CD4-positive, alpha-beta T cell treated with Interleukin-17A for 4 hours (primary cell): ENCODE data around the gene EML3.
A peak's percentile ranks its signal among the peaks of the same experiment; 100 is the strongest.
"Not testable (repeated sequence)": the region's sequence is repeated elsewhere in the genome, so short reads cannot be mapped to it uniquely, and the experiment has no call there.

ENCODE experiments used
- DNase-seq: peaks from one replicate; pipeline ENCODE4 v3.0.0-alpha.2; 2020; ENCODE audit warnings: mixed read lengths

The EML3 gene

GRCh38 chr11:62616957-62617356, 4.4 kb upstream of the EML3 start:
- not testable (repeated sequence) for DNase-seq

DNA sequence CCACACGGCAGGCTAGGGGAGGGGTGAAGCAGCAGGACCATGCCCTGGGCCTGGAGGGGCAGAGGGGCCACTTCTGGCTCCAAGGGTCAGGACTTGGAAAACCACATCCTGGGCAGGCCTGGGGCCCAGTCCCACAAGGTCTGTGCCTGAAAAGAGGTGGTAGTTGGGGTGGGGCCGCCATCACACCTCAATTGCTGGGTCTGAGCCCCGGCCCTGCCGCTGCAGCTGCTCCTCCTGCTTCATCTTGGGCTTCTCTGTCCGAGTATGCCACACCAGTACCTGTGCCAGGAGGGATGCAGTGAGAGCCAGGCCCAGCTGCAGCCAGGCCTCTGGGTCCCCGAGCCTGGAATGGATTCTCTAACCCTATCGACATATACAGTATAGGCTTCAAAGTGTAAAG, 2.9 kb upstream of the EML3 start:
- no peak for DNase-seq

GRCh38 chr11:62614275-62614674, 1.7 kb upstream of the EML3 start:
- peak; percentile 50 for DNase-seq

- no peak for DNase-seq
Measured at GRCh38 chr11:62613291-62613778, 760 bp upstream of the EML3 start.

- DNase-seq = peak; percentile 50
Measured at GRCh38 chr11:62611705-62612365, 740 bp downstream of the EML3 start.

DNA sequence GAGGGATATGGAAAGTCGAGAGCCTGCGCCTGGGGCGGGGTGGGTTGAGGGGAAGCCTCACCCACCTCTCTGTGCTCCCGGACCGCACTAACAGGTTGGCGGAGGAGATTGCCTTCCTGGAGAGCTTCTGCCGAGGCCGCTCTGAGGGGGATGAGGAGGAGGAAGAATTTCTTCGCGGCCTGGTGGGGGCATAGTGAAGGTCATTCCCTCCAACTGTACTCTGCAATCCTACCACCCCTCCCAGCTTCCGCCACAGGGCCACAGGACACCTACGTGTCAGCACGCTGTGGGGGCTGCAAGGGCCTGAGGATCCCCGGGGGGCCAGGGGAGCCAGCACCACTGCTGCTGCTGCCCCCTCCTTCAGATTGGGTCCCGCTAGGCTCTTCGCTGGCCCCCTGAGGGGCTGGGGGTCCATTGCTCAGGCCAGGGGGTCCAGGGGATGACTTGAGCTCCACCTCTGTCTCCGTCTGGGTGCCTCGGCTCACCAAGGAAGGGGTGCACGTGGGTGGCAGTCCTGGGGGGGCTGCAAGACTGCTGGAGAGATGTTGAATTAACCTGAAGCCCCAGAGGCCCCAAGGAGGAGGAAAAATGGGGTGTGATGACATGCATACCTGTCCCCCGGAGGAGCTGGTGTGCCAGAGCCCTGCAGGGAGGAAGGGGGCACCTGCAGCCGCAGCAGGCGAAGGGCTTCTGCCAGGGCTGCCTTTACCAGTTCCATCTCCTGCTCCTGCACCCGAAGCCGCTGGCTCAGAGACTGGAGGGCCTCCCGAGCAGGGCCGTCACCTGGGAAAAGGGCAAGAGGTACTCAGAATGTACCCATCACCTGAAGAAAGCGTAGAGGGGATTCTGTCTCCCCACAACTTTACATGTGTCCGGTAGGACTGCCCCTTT, 1.5 kb downstream of the EML3 start:
- DNase-seq = no peak

DNA sequence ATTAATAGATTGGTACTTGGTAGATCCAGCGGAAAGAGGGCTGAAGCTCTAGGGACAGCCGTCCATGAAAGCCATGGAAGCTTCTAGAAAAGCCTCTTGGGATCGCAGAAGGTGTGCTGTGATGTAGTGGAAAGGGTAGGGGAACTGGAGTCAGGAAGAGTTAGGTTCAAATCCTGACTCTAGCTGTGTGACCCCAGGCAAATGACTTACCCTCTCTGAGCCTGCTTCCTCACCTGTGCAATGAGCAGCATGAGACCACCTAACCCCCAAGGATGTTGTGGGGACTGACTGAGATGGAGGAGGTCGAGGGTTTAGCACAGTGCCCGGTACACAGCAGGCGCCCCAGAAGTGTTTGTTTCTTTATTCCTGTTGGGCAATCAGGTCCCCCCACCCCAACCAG, 2.2 kb downstream of the EML3 start:
- no peak for DNase-seq

GRCh38 chr11:62608776-62609175, 3.8 kb downstream of the EML3 start:
- no peak for DNase-seq

- DNase-seq = no peak
Measured at GRCh38 chr11:62607714-62608113, 4.9 kb downstream of the EML3 start.

DNA sequence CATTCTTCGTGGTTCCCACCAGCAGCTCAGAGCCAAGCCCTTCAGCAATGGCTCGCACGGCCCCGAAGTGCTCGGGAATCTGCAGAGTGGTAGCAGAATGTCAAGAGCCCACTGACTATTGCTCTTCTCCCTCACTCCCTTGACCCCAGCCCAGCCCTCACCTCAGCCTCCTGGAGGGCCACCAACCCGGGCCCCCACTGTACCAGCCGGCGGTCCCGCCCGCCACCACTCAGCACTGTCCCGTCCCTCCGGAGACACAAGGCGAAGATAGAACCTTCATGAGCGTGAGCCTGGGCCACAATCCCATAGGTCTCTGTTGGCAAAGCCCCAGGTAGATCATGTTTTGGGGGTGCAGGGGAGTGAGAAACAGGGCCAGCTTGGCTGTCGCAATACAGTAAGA, 6.7 kb downstream of the EML3 start:
- DNase-seq = no peak

- no peak for DNase-seq
Measured at GRCh38 chr11:62605467-62605866, 7.1 kb downstream of the EML3 start.

DNA sequence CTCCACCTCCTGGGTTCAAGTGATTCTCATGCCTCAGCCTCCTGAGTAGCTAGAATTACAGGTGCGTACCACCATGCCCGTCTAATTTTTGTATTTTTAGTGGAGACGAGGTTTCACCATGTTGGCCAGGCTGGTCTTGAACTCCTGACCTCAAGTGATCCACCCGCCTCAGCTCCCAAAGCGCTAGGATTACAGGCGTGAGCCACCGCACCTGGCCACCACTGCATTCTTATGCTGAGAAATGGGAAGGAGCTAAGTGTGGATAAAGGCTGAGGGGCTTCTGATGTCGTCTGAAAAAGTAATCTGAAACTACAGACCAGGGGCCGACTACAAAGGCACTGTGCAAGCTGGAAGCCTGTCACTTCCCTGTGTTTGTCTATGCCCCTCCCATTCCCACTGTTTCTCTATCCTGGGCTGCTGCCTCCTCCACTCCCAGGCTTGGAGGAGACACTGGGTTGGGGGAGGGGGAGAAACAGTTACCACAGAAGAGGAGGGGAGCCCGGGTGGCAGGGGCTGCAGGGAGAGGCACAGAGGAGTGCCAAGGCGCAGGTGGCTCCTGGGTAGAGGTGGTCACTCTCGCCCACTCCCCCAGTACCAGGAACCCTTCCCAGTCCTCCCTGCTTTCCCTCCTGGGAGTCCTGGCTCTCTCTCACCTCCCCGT, 8.0 kb downstream of the EML3 start:
- DNase-seq = no peak

- no peak for DNase-seq
Measured at GRCh38 chr11:62603776-62604299, 8.7 kb downstream of the EML3 start.

DNA sequence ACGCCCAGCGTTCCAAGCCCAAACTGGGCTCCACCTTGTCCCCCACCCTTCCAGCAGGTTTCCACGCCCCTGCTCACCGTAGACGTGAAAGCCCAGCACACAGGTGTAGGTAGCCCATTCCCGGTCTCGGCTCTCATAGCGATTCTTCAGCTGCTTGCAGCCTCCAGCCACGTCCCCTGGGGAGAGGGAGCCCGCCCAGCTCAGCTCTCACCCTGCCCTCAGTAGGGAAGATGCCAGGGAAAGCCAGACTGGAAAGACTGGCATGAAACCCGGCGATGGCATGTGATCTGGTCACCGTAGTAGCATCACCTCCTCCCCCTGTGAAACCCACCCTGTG, 9.5 kb downstream of the EML3 start:
- no peak for DNase-seq

GRCh38 chr11:62602141-62603071, 10.2 kb downstream of the EML3 start:
- peak; percentile 66 for DNase-seq

GRCh38 chr11:62601372-62602140, 11.0 kb downstream of the EML3 start, which contains the start of gene MTA2:
MTA2 (minus strand) TSS chr11:62601865; CDS start chr11:62601450, 415 bp downstream.
- peak; percentile 99 for DNase-seq

DNA sequence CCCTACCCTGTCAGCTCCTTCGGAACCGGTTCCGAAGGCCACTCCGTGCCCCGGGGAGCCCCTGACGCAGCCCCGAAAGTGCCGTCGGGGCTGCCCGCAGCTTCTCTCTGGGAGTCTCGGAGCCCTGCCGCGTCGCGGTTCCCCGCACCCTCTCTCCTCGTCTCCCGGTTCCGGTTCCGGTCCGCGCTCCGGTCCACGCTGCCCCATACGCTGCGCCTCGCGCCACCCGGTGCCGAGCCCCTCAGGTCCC, 11.5 kb downstream of the EML3 start:
- DNase-seq = peak; percentile 61

DNA sequence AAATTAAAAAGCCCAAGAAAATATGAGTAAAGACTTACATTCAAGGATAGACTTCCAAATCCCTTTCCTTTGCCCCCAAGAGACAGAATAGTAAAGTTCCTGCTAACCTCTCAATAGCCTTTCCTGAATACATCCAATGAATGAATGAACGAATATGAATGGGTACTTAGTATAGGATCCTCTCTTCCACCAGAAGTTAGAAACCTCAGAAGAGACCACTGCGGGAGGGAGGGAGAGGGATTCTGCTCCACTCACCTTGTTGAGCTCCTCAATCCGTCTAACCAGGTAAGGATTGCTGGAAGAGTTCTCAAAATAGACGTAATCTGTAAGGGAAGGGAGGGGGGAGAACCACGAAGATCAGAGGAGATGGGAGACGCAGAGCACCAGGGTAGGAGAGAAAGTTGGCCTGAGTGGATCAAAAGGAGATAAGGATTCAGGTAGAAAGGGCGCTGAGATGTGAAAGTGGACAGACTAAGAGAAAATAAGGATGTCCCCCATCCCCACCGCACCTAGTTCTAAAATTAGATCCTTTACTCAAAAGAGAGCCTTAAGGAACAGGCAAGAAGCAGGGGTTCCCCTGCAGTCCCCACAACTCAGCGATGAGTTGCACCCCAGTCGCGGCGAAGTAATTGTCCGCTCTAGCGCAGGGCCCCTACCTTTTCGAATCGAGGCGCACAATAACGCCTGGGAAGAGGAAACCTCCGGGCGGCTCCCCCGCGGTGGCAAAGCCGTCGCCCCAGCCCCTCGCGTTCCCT, 12.0 kb downstream of the EML3 start:
- no peak for DNase-seq

GRCh38 chr11:62599901-62600300, 12.7 kb downstream of the EML3 start:
- no peak for DNase-seq

DNA sequence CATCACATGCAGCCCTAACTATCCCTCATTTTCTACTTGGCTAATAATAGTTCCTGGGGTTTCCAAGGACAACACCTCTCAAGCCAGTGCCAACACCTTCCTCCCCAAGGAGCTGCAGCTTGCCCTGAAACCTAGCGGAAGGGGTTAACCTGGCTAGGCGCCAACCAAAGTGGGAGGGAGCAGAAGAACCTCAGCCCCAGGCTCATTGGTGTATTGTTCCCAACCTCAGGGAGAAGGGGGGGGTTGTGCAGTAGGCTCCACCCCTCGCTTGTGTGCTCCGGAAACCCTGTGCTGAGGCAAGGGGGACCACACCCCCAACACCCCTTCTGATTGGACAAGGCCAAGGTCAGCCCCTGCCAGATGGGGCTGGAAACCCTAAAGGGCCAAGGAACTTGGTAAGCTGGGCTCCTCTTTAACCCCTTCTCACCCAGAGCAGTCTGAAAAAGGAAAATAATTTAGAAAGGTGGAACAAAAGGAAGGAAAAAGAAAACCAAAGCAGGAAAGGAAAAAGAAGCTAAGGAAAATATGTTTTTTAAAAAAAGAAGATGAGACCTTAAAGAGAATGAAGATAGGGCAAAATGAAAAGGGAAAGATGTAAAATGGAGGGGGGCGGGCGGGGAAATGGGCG, 13.4 kb downstream of the EML3 start:
- peak; percentile 97 for DNase-seq
